NCI-H1048 (cell line): ENCODE measurements around the gene PNPLA7.
"Not testable (repeated sequence)": the region's sequence is repeated elsewhere in the genome, so short reads cannot be mapped to it uniquely, and the experiment has no call there.

ENCODE experiments used
- DNase-seq: peaks from one replicate; lab custom pipeline; 2025; lab: John Stamatoyannopoulos, UW

The PNPLA7 gene

DNA sequence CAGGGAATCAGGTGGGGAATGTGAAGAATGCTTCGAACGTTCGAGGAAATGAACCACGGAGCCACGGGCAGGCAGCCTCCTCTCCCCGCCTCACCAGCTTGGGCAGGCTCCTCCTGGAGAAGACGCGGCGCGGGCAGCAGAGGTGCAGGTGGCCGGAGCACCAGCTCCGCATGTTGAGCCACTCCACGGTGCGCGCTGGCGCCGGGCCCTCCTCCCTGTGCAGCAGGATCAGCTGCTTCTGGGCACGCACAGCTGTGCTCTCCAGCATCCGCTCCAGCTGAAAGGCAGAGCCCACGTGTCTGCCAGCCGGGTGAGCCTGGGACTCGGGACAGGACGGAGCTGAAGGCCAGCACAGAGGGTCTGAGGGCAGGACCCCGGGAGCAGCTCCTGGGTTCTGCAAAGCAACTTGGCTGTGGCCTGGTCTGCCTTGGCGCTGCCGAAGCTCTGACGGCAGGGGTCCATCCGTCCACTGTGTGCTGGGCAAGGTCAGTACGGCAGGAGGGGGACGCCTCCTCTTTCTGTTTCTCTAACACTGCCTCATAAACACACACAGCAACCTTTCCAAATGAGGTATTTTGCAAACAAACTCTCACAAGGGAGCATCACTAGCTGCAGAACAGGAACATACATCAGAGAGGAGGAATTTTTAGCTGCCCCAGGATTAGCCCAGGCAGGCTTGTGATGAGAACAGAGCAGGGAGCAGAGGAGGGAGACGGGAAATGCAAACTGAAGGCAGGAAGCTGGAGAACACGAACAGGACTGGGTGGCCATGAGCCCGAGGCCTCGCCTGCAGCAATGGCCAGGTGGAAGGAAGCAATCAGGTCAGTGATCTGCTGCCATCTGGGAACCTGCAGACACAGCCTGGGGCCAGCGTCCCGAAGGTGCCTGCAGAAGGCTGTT is 71.0 kb downstream of the PNPLA7 start:
- no peak for DNase-seq

DNA sequence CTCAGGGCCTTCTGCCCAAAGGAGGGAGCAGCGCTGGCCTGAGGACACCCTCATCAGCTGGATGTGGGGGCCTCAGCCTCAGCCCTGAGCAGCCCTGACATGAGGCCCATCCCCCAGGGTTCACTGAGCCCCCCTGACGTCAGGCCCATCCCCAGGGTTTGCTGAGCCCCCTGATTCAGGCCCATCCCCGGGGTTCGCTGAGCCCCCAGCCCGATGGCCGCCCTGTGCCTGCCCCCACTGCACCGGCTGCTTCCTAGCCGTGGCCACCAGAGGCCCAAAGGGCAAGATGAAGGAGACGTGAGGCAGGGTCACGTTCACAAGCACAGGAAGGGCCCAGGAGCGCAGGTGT is 71.6 kb downstream of the PNPLA7 start:
- no peak for DNase-seq

DNA sequence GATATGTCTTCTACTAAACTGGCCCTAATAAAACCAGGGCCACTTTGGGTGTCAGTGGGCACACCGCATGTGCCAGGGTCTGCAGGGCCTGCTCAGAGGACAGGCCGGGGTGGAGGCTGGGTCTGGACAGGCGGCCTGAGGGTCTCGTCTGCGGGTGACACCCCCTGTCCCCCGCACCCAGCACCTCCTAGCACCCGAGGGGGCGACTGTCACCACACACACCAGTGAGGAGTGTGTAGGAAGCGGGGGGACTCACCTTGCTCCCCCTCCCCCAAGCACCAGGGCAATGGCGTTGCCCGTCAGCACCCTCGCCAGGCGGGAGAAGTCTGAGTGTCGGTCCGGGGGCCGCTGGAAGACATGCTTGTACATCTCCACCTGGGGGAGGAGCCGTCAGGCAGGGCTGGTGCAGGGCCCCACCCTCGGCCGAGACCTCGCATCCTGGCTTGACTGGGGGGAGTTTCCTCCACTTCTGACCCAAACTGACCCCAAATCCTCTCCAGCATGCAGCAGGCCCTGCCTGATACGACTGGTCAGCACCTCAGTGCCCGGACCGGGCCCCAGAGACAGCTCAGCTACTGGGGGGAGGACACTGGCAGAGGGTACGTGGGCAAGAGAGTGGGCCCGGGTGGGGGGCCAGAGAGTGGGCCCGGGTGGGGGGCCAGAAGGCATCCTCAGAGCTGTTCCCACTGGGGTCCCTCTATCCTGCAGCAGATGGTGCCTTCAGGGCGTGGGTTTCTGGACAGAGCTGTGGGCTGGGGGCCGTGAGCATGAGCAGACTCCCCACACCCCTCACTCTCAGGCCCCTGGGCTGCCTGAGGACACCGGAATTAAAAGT is 72.2 kb downstream of the PNPLA7 start:
- DNase-seq: no peak

DNA sequence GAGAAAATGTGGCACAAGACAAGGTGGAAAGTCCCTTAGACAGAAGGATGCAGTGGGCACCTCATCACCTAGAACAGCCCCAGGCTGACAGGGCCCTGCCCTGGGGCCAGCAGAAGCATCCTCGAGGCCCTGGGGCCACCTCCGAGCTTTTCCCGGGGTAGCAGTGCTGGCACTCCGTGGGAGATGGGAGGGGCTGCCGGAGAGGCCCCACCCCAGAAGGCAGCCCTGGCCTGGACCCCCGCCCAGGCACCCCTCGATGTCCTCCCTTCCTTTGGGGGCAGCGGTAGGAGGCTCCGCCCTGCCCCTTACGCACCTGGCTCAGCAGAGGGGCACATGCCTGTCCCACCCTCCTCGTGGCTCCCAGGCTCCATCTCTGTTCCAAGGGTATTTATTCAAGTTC is 73.3 kb downstream of the PNPLA7 start:
- no peak for DNase-seq

DNA sequence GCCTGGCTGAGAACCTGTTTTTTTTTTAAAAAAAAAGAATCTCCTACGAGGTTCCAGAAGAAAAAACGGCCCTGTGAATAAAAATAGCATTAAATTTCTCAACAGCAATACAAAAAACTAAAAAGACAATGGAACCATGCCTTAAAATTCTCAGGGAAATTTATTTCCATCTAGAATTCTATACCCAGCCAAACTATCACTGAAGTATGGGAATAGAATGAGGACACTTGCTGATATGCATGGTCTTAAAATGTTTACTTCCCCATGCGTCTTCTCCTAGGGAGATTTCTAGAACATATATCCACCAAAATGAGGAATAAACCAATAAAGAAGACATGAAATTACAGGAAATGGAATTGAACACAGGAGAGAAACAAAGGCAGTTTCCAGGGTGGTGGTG is 74.5 kb downstream of the PNPLA7 start:
- no peak for DNase-seq

DNA sequence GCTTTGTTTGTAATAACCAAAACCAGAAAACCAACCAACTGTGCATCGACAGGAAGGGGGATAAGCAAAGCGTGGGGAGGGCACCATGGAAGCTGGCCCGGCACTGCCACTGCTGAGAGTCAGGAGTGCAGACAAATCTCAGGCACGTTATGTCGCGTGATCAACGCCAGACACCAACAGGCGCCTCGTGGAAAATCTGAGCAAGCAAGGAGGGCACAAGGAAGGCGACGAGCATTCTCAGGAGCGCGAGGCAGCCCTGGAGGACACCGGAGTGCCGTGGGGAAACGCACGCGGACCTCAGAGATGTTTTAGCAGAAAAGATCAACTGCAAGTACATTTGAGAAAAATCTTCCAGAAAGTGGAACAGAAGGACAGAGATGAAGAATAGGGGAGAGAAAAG is 75.9 kb downstream of the PNPLA7 start:
- no peak for DNase-seq

DNA sequence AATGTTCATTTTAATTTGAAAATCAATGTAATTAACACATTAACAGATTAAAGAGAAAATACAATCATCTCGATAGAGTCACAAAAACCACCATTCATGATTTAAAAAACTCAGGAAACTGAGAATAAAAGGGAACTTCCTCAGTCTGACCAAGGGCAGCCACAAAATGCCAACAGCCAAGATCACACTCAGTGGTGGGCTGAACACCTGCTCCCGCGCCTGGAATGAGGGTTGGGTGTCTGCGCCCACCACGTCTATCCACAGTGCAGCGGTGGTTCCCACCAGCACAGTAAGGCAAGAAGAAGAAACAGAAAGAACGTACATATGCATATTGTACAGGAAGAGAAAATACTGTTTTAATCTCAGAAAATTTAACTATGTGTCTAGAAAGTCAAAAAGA is 79.4 kb downstream of the PNPLA7 start:
- DNase-seq: no peak

DNA sequence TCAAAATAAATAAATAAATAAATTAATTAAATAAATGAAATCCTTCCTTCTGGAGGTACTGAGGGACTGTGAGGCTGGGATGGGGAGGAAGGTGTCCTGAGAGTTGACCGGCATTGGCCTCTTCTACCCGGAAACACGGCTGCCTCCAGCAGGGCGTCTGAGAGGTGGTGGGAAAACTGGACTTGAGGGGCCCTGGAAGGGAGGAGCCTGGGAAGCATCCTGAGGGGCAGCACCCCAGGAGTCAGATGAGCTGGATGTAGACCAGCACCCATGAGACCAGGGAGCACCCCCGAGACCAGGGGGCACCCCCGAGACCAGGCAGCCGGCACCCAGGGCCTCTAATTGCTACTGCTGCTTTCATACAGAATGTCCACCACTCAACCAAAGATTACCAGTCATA is 82.3 kb downstream of the PNPLA7 start:
- DNase-seq: no peak

DNA sequence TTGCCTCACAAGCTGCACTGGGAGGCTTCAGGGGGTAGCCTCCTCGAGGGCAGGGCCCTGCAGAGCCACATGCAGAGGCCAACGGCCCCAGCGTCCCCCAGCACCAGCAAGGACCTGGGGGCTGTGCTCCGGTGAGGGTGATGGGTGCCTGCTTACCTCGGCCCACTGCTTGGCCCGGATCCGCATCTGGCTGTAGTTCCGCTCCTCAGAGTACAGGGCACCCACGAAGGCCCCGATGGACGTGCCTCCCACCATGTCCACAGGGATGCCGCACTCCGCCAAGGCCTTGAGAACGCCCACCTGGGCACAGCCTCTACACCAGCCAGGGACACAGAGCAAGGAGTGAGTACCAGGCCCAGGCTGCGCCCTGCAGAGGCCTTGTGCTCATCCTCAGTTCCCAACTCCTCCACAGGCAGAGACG is 83.0 kb downstream of the PNPLA7 start:
- DNase-seq: no peak

DNA sequence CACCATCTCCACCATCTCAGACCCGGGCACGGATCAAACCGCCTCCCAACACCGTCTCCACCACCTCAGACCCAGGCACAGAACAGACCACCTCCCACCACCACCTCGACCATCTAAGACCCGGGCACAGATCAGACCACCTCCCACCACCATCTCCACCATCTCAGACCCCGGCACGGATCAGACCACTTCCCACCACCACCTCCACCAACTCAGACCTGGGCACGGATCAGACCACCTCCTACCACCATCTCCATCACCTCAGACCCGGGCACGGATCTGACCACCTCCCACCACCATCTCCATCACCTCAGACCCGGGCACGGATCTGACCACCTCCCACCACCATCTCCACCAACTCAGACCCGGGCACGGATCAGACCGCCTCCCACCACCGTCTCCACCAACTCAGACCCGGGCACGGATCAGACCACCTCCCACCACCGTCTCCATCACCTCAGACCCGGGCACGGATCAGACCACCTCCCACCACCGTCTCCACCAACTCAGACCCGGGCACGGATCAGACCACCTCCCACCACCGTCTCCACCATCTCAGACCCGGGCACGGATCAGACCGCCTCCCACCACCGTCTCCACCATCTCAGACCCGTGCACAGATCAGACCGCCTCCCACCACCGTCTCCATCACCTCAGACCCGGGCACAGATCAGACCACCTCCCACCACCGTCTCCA is 83.7 kb downstream of the PNPLA7 start:
- not testable (repeated sequence) for DNase-seq

DNA sequence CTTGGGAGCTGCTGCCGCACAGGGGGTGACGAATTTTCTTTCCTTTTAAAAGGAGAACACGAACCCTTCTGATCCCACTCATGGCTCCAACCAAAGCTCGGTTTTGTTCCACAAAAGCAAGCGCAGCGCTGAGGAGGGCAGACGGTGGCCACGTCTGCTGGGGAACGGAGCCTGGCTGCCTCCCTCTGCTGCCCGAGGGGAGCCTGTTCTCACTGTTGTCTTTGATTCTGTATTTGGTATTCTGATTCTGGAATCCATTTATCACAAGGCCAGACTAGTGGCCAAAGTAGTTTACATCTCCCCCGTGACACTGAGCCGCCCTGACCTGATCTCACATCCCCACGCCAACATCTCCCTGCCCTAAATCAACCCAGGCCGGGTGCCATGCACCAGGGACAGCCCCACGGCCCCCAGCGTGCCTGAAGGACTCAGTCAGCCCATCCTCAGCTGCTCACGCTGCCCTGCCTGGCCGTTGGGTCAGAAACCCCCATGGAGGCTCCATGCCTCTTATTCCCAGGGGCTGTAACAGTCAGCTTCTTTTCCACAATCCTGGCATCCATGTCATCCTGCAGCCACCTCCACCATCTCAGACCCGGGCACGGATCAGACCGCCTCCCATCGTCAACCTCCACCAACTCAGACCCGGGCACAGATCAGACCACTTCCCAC is 84.3 kb downstream of the PNPLA7 start:
- no peak for DNase-seq

DNA sequence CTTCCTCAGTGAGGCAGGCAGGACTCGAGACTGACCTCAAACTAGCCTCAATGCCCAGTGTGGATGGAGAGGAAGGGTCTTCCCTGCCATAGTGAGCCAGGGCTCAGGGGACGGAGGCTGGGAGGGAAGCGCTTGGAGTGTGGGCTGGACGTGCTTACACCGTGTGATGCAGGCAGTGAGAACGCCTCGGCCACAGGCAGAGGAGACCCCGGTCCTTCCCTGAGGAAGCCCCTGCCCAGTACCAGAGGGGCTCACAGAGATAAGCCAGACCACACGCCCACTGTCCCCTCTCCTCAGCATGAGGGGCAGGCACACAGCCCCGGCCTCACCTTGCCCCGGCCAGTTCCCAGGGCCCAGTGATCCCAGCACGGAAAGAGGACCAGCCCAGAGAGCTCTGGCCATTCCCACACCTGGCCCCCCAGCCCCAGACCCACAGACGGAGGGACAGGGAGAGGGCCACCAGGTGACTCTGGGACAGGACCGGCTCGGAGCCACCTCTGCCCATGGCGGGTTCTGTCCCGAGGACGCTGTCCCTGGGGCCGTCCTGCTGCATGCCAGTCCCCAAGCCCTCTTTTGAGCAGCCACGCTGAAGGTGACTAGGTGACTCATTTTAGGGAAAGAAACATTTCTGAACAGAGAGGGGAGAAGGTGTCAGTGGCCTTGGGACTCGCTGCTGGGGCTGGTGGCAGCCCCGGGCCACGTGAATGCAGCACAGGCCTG is 85.0 kb downstream of the PNPLA7 start:
- DNase-seq: no peak

DNA sequence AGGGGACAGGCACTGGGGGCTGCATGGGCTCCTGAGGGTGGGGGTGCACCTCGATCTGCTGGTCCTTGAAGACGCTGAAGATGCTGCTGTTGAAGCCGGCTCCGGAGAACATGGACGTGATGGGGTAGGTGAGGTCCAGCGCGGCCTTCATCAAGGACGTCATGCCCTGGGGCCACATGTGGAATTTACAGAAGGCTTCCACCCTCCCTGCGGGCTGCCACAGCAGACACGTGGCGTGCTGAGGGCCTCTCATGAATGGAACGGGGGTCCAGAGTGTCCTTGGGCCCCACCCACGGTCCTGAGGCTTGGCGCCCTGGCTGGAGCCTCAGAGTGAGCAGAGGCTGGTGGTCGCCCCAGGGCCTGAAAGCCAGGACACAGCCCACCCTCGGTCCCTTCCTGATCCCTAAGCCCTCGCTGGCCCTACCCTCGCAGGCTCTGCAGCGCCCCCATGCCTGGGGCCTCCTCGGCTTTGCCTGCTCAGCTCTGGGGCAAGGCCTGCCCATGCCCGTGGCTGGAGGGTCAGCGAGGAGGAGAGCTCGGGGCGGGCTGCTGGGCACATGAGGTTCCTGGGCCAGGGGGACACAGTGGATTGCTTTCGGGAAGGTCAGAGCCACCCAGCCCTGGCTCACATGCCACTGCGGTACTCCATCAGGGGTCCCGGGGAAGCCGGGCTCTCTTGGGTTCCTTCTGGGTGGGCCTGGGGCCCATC is 85.8 kb downstream of the PNPLA7 start:
- DNase-seq: no peak

DNA sequence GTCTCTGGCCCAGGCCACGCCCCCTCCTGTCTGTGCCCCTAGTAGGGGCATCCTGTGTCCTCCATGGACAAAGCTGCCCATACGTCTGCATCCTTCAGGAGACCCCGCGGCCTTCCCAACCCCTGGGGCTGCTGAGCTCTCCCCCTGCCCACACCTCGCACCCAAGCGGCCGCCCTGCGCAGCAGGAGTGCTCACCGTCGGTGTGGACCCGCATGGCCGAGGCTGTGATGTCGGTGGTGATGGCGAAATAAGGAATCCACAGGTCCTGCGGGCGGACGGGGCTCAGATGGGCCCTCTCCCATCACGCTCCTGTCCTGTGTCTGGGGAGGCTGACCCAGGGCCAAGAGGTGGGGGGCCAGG is 86.3 kb downstream of the PNPLA7 start:
- DNase-seq: no peak

DNA sequence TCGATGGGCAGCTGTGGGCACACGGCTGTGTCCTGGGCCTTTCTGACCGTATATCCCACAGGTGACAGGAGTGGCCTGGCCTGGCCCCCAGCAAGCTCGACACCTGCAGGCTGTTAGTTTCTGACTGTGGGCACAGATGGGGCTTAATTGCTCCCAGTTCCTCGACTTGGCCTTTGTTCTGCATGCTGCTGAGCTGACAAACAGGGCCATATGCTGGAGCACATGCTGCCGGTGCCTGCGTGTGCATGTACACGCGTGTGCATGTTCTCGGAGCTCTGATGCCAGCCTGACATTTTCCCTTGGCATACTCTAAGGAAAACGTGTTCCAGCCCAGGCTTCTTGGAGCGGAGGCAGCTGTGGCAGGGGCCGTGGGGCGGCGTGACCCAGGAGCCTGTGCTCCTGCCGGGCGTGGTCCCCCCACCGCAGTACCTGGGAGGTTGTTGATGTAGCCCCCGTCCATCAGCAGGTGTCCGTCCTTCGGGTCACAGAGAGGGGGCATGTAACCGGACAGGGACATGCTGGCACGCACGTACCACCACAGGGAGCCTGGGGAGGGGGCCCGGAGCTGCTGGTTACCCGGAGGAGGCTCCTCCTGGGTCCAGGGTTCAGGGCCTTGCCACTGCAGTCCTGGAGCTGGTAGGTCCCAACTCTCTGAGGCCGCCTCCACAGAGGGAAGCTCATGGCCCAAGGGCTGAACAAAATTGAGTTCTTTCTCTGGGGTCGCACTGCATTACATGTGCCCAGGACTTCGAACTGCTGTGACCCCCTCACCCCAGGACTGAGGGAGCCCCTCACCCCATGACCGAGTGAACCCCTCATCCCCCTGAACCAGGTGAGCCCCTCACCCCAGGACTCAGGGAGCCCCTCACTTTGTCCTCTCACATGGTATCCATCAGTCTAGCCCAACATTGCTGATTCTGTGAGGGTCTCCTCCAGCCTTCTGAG is 86.9 kb downstream of the PNPLA7 start:
- no peak for DNase-seq

DNA sequence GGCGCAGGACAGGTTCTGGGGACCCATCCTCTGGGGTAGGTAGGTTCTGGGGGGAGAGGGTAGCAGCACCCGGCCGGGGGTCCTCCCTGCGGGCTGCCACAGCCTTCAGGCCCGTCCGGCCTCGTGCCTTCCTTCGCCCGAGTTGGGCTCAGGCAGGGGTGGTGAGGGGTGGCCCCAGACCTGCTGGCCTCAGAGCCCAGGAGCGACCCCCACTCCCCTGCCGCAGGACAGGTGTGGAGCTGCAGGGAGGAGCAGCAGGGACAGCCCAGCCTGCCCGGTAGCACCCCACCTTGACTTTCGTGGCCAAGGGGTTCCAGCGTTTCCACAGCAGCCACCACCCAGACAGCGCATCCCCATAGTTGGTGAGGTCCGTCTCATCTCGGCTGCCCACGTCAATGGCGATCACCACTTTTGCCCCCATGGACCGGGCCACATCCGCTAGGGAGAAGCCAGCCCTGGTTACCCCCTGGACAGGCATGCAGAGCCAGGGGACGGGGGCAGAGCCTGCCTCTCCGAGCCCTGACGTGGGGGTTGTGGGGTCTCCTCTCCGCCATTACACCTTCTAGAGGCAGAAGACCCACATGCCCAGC is 87.7 kb downstream of the PNPLA7 start:
- no peak for DNase-seq

DNA sequence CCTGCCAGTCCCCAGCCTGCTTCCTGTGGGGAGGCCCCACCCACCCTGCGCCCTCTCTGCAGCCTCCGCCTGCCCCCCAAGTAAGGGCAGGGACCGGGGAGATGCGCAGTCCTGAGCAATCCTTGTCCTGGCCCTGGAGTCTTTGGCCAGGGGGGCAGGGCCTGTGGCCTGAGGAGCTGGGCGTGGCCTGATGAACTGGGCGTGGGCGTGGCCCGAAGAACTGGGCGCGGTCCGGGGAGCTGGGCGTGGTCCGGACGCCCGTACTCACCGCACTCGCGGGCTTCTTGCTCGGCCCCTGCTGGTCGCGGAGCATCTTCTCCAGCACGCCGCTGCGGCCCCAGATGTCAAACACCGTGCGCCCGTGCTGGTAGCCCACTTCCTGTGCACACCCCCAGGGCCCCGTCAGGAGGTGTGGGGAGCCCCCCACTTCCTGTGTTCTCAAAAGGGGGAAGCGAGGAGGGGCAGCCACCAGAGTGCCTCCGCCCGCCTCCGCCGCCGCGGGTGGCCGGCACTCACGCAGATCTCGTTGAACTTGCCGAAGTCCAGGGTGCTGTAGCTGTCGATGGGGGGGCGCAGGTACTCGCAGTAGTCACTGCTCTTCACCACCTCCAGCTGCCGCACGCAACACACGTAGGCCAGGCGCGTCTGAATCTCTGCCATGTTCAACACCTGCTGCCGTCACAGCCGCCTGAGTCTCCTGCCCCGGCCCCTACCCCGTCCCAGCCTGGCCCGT is 88.4 kb downstream of the PNPLA7 start:
- no peak for DNase-seq

DNA sequence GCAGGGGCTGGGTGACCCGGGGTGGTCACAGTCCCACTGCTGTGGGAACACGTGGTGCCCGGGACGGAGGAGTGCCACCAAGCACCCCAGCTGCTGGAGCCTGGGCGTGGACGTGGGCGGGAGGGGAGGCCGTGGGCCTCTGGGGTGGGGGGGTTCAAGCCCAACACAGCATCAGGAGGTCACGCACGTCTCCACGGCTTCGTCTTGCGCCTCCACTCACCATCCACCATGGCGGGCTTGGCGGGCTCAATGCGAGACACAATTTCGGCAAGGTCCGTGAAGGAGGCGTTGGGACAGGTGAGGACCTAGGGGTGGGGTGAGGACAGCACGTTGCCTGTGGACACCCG is 88.9 kb downstream of the PNPLA7 start:
- DNase-seq: no peak
